H54 (cell line): ENCODE data around the gene DSCAM.

Experiments used
- DNase-seq: peaks from one replicate; pipeline ENCODE4 v3.0.0; 2011; ENCODE audit warnings: low spot score, mixed read lengths; ENCODE audit not compliant: insufficient read length
- FAIRE-seq: peaks from 3 replicates; lab custom pipeline; 2011; peaks lifted over from hg19 to GRCh38; lab: Jason Lieb, UNC
- POLR2A ChIP-seq: IDR thresholded peaks from 2 replicates; pipeline ENCODE4 v1.6.1; 2011; ENCODE audit warnings: low read depth, mild to moderate bottlenecking, low read length

The DSCAM gene

GRCh38 chr21:40014394-40014793 is 832.6 kb downstream of the DSCAM start:
- TF ChIP-seq POLR2A = no peak
- DNase-seq = no peak
- no peak for FAIRE-seq

GRCh38 chr21:40013001-40013735 is 833.8 kb downstream of the DSCAM start:
- no peak for TF ChIP-seq POLR2A
- no peak for FAIRE-seq
- no peak for DNase-seq

- TF ChIP-seq POLR2A = no peak
- no peak for DNase-seq
- FAIRE-seq = no peak
These were observed 835.6 kb downstream of the DSCAM start for GRCh38 chr21:40011371-40011770.

GRCh38 chr21:40002978-40003377 is 844.0 kb downstream of the DSCAM start:
- no peak for TF ChIP-seq POLR2A
- FAIRE-seq = no peak
- no peak for DNase-seq

- DNase-seq (no peak), FAIRE-seq (no peak)
- no peak for TF ChIP-seq POLR2A
These were observed 862.5 kb downstream of the DSCAM start for GRCh38 chr21:39984286-39984991.

- FAIRE-seq = no peak
- TF ChIP-seq POLR2A = no peak
- no peak for DNase-seq
These were observed 866.6 kb downstream of the DSCAM start for GRCh38 chr21:39980241-39980820.

GRCh38 chr21:39979321-39979720 is 867.6 kb downstream of the DSCAM start:
- no peak for TF ChIP-seq POLR2A
- DNase-seq (no peak), FAIRE-seq (no peak)

GRCh38 chr21:39976800-39977199 is 870.2 kb downstream of the DSCAM start:
- DNase-seq = no peak
- TF ChIP-seq POLR2A = no peak
- FAIRE-seq = no peak

- FAIRE-seq (no peak), DNase-seq (no peak)
- TF ChIP-seq POLR2A = no peak
These were observed 873.8 kb downstream of the DSCAM start for GRCh38 chr21:39972976-39973770.

- no peak for TF ChIP-seq POLR2A
- no peak for FAIRE-seq
- no peak for DNase-seq
These were observed 874.5 kb downstream of the DSCAM start for GRCh38 chr21:39972471-39972870.

- TF ChIP-seq POLR2A = no peak
- FAIRE-seq (no peak), DNase-seq (no peak)
These were observed 875.0 kb downstream of the DSCAM start for GRCh38 chr21:39971956-39972355.

- FAIRE-seq (no peak), DNase-seq (no peak)
- no peak for TF ChIP-seq POLR2A
These were observed 877.1 kb downstream of the DSCAM start for GRCh38 chr21:39969691-39970364.

- TF ChIP-seq POLR2A = no peak
- no peak for FAIRE-seq
These were observed 878.9 kb downstream of the DSCAM start for GRCh38 chr21:39968010-39968409.

More at GRCh38 chr21:39968010-39968409, 878.9 kb downstream of the DSCAM start:
- no peak for DNase-seq
